H9 (cell line): Measurements from ENCODE around the gene PIP5KL1. TPM values are rescaled to one million over a fixed set of nuclear protein-coding genes. Genes with fewer than 3 reads are reported as not detected.

Source experiments
- DNase-seq: peaks from one replicate; pipeline ENCODE4 v3.0.0-alpha.2; 2017
- H2AFZ ChIP-seq: one replicate; pipeline ENCODE4 v1.6.1; 2013; ENCODE audit warnings: mild to moderate bottlenecking, low read length, control low read depth, moderate library complexity
- H2AK5ac ChIP-seq: 2 replicates; pipeline ENCODE4 v1.6.1; 2013; ENCODE audit warnings: low read length, control low read depth, mixed read lengths; ENCODE audit not compliant: insufficient read length
- H2BK120ac ChIP-seq: one replicate; pipeline ENCODE4 v1.6.1; 2013; ENCODE audit warnings: low read depth, mild to moderate bottlenecking, low read length, control low read depth, inconsistent platforms; ENCODE audit not compliant: poor library complexity, severe bottlenecking
- H2BK12ac ChIP-seq: 2 replicates; pipeline ENCODE4 v1.6.1; 2013; ENCODE audit warnings: low read length, control low read depth, mixed read lengths, low read depth; ENCODE audit not compliant: insufficient read length
- H2BK15ac ChIP-seq: 2 replicates; pipeline ENCODE4 v1.6.1; 2013; ENCODE audit warnings: low read depth, low read length, control low read depth
- H2BK20ac ChIP-seq: one replicate; pipeline ENCODE4 v1.6.1; 2013; ENCODE audit warnings: low read depth, mild to moderate bottlenecking, low read length, control low read depth, inconsistent platforms; ENCODE audit not compliant: poor library complexity, severe bottlenecking
- H2BK5ac ChIP-seq: 2 replicates; pipeline ENCODE4 v1.6.1; 2013; ENCODE audit warnings: low read length, control low read depth, mixed read lengths; ENCODE audit not compliant: insufficient read length
- H3K14ac ChIP-seq: 2 replicates; pipeline ENCODE4 v1.6.1; 2013; ENCODE audit warnings: low read length, control low read depth; ENCODE audit not compliant: insufficient read depth
- H3K18ac ChIP-seq: 2 replicates; pipeline ENCODE4 v1.6.1; 2013; ENCODE audit warnings: low read depth, mild to moderate bottlenecking, mixed read lengths, low read length, control low read depth; ENCODE audit not compliant: insufficient read length
- H3K23ac ChIP-seq: 2 replicates; pipeline ENCODE4 v1.6.1; 2013; ENCODE audit warnings: low read length, control low read depth, mixed read lengths, low read depth; ENCODE audit not compliant: insufficient read length
- H3K23me2 ChIP-seq: 2 replicates; pipeline ENCODE4 v1.6.1; 2013; ENCODE audit warnings: low read depth, mild to moderate bottlenecking, mixed read lengths, low read length, control low read depth; ENCODE audit not compliant: insufficient read length, poor library complexity, severe bottlenecking
- H3K27ac ChIP-seq: 2 replicates; pipeline ENCODE4 v1.5.1; 2013; ENCODE audit warnings: low read length, control low read depth, mixed read lengths, low read depth; ENCODE audit not compliant: insufficient read length
- H3K27me3 ChIP-seq: 2 replicates; pipeline ENCODE4 v1.6.1; 2013; ENCODE audit warnings: low read length, control low read depth, inconsistent platforms; ENCODE audit not compliant: insufficient read depth
- H3K4ac ChIP-seq: 2 replicates; pipeline ENCODE4 v1.6.1; 2013; ENCODE audit warnings: low read depth, mild to moderate bottlenecking, control low read depth, inconsistent platforms, low read length, moderate library complexity
- H3K4me1 ChIP-seq: 2 replicates; pipeline ENCODE4 v1.6.1; 2013; ENCODE audit warnings: low read length, control low read depth, inconsistent platforms; ENCODE audit not compliant: insufficient read depth
- H3K4me2 ChIP-seq: 2 replicates; pipeline ENCODE4 v1.6.1; 2013; ENCODE audit warnings: low read length, control low read depth, mixed read lengths; ENCODE audit not compliant: insufficient read length, insufficient read depth
- H3K56ac ChIP-seq: 2 replicates; pipeline ENCODE4 v1.6.1; 2013; ENCODE audit warnings: low read depth, mild to moderate bottlenecking, mixed read lengths, low read length, control low read depth; ENCODE audit not compliant: insufficient read length
- H3K79me1 ChIP-seq: 2 replicates; pipeline ENCODE4 v1.6.1; 2013; ENCODE audit warnings: low read depth, mild to moderate bottlenecking, moderate library complexity, low read length, control low read depth, inconsistent platforms; ENCODE audit not compliant: insufficient read depth, poor library complexity, severe bottlenecking
- H3K79me2 ChIP-seq: 2 replicates; pipeline ENCODE4 v1.6.1; 2013; ENCODE audit warnings: low read length, control low read depth, inconsistent platforms; ENCODE audit not compliant: insufficient read depth
- H3K9ac ChIP-seq: 2 replicates; pipeline ENCODE4 v1.6.1; 2013; ENCODE audit warnings: low read length, control low read depth, mixed read lengths; ENCODE audit not compliant: insufficient read length; ENCODE audit errors: extremely low read depth
- H3K9me3 ChIP-seq: one replicate; pipeline ENCODE4 v1.6.1; 2013; ENCODE audit warnings: low read depth, low read length, inconsistent platforms; ENCODE audit not compliant: control insufficient read depth
- H3T11ph ChIP-seq: one replicate; pipeline ENCODE4 v1.6.1; 2013; ENCODE audit warnings: mild to moderate bottlenecking, low read length, control low read depth, inconsistent platforms
- H4K20me1 ChIP-seq: one replicate; pipeline ENCODE4 v1.6.1; 2013; ENCODE audit not compliant: control insufficient read depth, insufficient read length, insufficient read depth
- H4K5ac ChIP-seq: 2 replicates; pipeline ENCODE4 v1.6.1; 2013; ENCODE audit warnings: low read depth, mild to moderate bottlenecking, mixed read lengths, low read length, control low read depth; ENCODE audit not compliant: insufficient read length
- H4K8ac ChIP-seq: replicated peaks from 2 replicates; pipeline ENCODE4 v1.6.1; 2013; ENCODE audit warnings: low read length, control low read depth, mixed read lengths, low read depth; ENCODE audit not compliant: insufficient read length
- H4K91ac ChIP-seq: 2 replicates; pipeline ENCODE4 v1.6.1; 2013; ENCODE audit warnings: low read depth, mild to moderate bottlenecking, moderate library complexity, mixed read lengths, low read length, control low read depth; ENCODE audit not compliant: insufficient read length
- H3K27ac Mint-ChIP-seq, 3 experiments: 2 replicates in 2 of 3; 3 replicates in 1 of 3; pipeline ENCODE4 v1.8.0; 2020 to 2021; ENCODE audit warnings: mixed read lengths in 3 of 3, mild to moderate bottlenecking in 1 of 3, moderate library complexity in 1 of 3
- H3K27me3 Mint-ChIP-seq: 2 replicates; pipeline ENCODE4 v1.8.0; 2021; ENCODE audit warnings: low read depth, mild to moderate bottlenecking, moderate library complexity, mixed read lengths
- H3K36me3 Mint-ChIP-seq, 3 experiments: 2 replicates in 2 of 3; 3 replicates in 1 of 3; pipeline ENCODE4 v1.8.0; 2020 to 2021; ENCODE audit warnings: low read depth in 3 of 3, mixed read lengths in 3 of 3; ENCODE audit not compliant: insufficient read depth in 1 of 3
- H3K4me1 Mint-ChIP-seq, 2 experiments: 2 replicates each; pipeline ENCODE4 v1.8.0; 2020; ENCODE audit warnings: mixed read lengths in 2 of 2
- H3K4me3 Mint-ChIP-seq, 2 experiments: 2 replicates in 1 of 2; 3 replicates in 1 of 2; pipeline ENCODE4 v1.8.0; 2020 to 2021; ENCODE audit warnings: mild to moderate bottlenecking in 2 of 2, mixed read lengths in 2 of 2, moderate library complexity in 1 of 2
- H3K9me3 Mint-ChIP-seq, 2 experiments: 2 replicates in 1 of 2; 3 replicates in 1 of 2; pipeline ENCODE4 v1.8.0; 2020; ENCODE audit warnings: mild to moderate bottlenecking in 2 of 2, mixed read lengths in 2 of 2, moderate library complexity in 1 of 2
- WGBS: extraction: QIAGEN DNeasy Blood & Tissue Kit; methylation state at CpG from one replicate; pipeline ENCODE4 v1.1.7; 2013; ENCODE audit warnings: missing lambda C conversion rate, low lambda C conversion rate, mixed read lengths; ENCODE audit not compliant: insufficient read length; ENCODE audit errors: extremely low coverage; 5-methylcytosine and 5-hydroxymethylcytosine counted together
- total RNA-seq: library from RNA; stranded (reverse); gene quantifications from 2 replicates; pipeline ENCODE4 v1.2.1, GENCODE V29; 2021
- TF ChIP-seq, protein P1 (sequence below): fragments of 200-600 bp; sonication (generic); conservative IDR thresholded peaks from 3 replicates; pipeline ENCODE4 v1.8.0; 2021; ENCODE audit warnings: antibody characterized with exemption, mild to moderate bottlenecking

Gene PIP5KL1
- total RNA-seq, 1 experiment from 2014 or later, result 11.6 TPM

DNA sequence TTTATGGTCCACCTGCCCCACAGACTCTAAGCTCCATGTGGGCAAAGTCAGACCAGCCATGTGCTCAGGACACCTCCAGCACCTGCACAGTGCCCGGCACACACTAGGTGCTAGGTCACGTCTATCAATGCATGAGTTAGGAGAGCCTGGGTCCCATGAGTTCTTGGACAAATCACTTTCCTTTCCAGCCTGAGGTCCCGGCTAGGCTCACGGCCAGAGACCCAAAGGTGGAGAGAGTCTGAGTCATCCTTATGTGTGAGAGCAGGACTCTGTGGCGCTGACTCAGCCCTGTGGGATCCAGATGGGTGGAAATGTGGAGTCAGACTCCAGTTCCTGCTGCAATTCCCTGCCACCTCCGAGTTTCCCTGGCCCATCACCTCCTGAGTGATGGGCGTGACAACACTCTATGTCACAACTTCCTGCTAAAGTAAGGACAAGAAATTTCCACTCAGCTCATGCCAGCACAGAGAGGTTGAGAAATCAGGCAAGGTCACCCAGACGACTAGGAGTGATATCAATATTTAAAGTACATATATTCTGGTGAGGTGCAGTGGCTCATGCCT, 11.2 kb downstream of the PIP5KL1 start:
- Histone ChIP-seq H2AFZ (no peak overlapping the region), H3K4me2 (no peak overlapping the region), H3K56ac (no peak overlapping the region), H3K23ac (no peak overlapping the region), H3K4me1 (peaks cover 2% of the 10 kb centered on the region; the same call in 1 of the 2 replicates), H2AK5ac (no peak overlapping the region), H3K23me2 (peaks cover 5% of the 10 kb centered on the region), H4K5ac (no peak overlapping the region), H2BK15ac (no peak overlapping the region), H3K14ac (no peak overlapping the region), H3K9ac (no peak overlapping the region), H3K79me2 (no peaks in the 10 kb centered on the region), H3K4ac (no peak overlapping the region), H2BK120ac (no peak overlapping the region), H3K27ac (no peak overlapping the region), H3K27me3 (peaks cover 2% of the 10 kb centered on the region; the same call in 1 of the 2 replicates), H3K79me1 (no peaks in the 10 kb centered on the region), H3K18ac (no peak overlapping the region), H2BK20ac (no peak overlapping the region), H2BK5ac (no peak overlapping the region), H4K8ac (no peak overlapping the region), H3K9me3 (no peaks in the 10 kb centered on the region), H2BK12ac (no peak overlapping the region), H4K91ac (no peak overlapping the region), H3T11ph (no peak overlapping the region), H4K20me1 (peaks cover 2% of the 10 kb centered on the region)
- Mint-ChIP-seq H3K4me1 (peaks cover 15 to 17% of the 10 kb centered on the region in 2 experiments), H3K9me3 (no peaks in the 10 kb centered on the region; a peak in 1 of 5 replicates), H3K27ac (0 out of 7 replicates have a peak overlapping the region, but pooled peaks of 1 of the 3 experiments have one; percentile 38), H3K4me3 (no peak overlapping the region), H3K36me3 (peaks cover 0 to 3% (median 0%) of the 10 kb centered on the region in 3 experiments; a peak in 3 of 7 replicates), H3K27me3 (peaks cover 26% of the 10 kb centered on the region)
- DNase-seq, result no peak
- TF ChIP-seq, protein P1, sequence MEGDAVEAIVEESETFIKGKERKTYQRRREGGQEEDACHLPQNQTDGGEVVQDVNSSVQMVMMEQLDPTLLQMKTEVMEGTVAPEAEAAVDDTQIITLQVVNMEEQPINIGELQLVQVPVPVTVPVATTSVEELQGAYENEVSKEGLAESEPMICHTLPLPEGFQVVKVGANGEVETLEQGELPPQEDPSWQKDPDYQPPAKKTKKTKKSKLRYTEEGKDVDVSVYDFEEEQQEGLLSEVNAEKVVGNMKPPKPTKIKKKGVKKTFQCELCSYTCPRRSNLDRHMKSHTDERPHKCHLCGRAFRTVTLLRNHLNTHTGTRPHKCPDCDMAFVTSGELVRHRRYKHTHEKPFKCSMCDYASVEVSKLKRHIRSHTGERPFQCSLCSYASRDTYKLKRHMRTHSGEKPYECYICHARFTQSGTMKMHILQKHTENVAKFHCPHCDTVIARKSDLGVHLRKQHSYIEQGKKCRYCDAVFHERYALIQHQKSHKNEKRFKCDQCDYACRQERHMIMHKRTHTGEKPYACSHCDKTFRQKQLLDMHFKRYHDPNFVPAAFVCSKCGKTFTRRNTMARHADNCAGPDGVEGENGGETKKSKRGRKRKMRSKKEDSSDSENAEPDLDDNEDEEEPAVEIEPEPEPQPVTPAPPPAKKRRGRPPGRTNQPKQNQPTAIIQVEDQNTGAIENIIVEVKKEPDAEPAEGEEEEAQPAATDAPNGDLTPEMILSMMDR, result no peak
- WGBS, result no CpG with 5 or more reads among the region's 8 CpGs
